Activated CD8-positive, alpha-beta T cell treated with anti-CD3 and anti-CD28 coated beads for 36 hours (primary cell): ENCODE data around the gene TIMP4. TPM values are rescaled to one million over a fixed set of nuclear protein-coding genes. Genes with fewer than 3 reads are reported as not detected.

Experiments
- ATAC-seq: fragments of 200-7000 bp; cut with Tn5 transposase; one replicate; pipeline ENCODE4 v1.10.0; 2021; ENCODE audit warnings: mild to moderate bottlenecking, moderate library complexity
- CTCF ChIA-PET: fragments of 350-600 bp; sonication (Branson Sonifier 250); formaldehyde crosslinking; loops from one replicate; lab custom pipeline; 2021; ENCODE audit warnings: antibody characterized with exemption; lab: Charles Lee
- POLR2A ChIA-PET: fragments of 350-600 bp; sonication (Branson Sonifier 250); formaldehyde crosslinking; loops from one replicate; lab custom pipeline; 2021; ENCODE audit warnings: antibody characterized with exemption; lab: Charles Lee
- DNase-seq: peaks from one replicate; pipeline ENCODE4 v3.0.0-alpha.2; 2020
- H3K27ac Mint-ChIP-seq: one replicate; pipeline ENCODE4 v1.8.0; 2021; ENCODE audit warnings: mild to moderate bottlenecking, mixed read lengths
- H3K27me3 Mint-ChIP-seq: one replicate; pipeline ENCODE4 v1.8.0; 2021; ENCODE audit warnings: mixed read lengths
- H3K36me3 Mint-ChIP-seq: one replicate; pipeline ENCODE4 v1.8.0; 2021; ENCODE audit warnings: low read depth, mixed read lengths
- H3K4me1 Mint-ChIP-seq: one replicate; pipeline ENCODE4 v1.8.0; 2021; ENCODE audit warnings: low read depth, mixed read lengths
- H3K4me3 Mint-ChIP-seq: one replicate; pipeline ENCODE4 v1.8.0; 2021; ENCODE audit warnings: mild to moderate bottlenecking, moderate library complexity, mixed read lengths
- H3K9me3 Mint-ChIP-seq: one replicate; pipeline ENCODE4 v1.8.0; 2021; ENCODE audit warnings: mixed read lengths
- CTCF ChIP-seq: fragments of 200-600 bp; IDR thresholded peaks from one replicate; pipeline ENCODE4 v1.8.0; 2022; ENCODE audit warnings: antibody characterized with exemption, mild to moderate bottlenecking
- intact Hi-C: fragments of 100-400 bp; cut with micrococcal nuclease; formaldehyde crosslinking; loops from one replicate; pipeline ENCODE4 v1.10.0; 2022
- total RNA-seq, 2 experiments: library from RNA; stranded (reverse); gene quantifications; one replicate each; pipeline ENCODE4 v1.2.3, GENCODE V29; 2021

Gene TIMP4
- total RNA-seq, 2 experiments from 2014 or later: not detected

- no peak for TF ChIP-seq CTCF
- intact Hi-C loops: no loop called here
- H3K36me3 Mint-ChIP-seq: no peaks in the 10 kb centered on the region
- peaks cover 37% of the 10 kb centered on the region for H3K4me1 Mint-ChIP-seq
- DNase-seq (no peak), ATAC-seq (no peak)
- peaks cover 1% of the 10 kb centered on the region for H3K27me3 Mint-ChIP-seq
- no peak overlapping the region for H3K27ac Mint-ChIP-seq
- ChIA-PET CTCF (interaction anchor here (1.0 to 5.2 kb wide), 5 partner anchors 8 to 299 kb away, joined by 3 to 25 read pairs (median 4); no protein-coding TSS in a partner anchor), POLR2A (no interaction called here)
- no peak overlapping the region for H3K4me3 Mint-ChIP-seq
- H3K9me3 Mint-ChIP-seq: no peaks in the 10 kb centered on the region
These were observed 21.5 kb upstream of the TIMP4 start for GRCh38 chr3:12180218-12180617.

- peak; percentile 64 for ATAC-seq
- no peak for DNase-seq
- POLR2A ChIA-PET: no interaction called here
These were observed 20.7 kb upstream of the TIMP4 start for GRCh38 chr3:12179441-12179840.

GRCh38 chr3:12178091-12178820 lies 19.5 kb upstream of the TIMP4 start:
- no peak for DNase-seq
- no peak overlapping the region for H3K4me3 Mint-ChIP-seq
- H3K27ac Mint-ChIP-seq: no peak overlapping the region
- CTCF ChIA-PET: interaction anchor here (0.9 to 5.8 kb wide), 4 partner anchors 8 to 301 kb away, joined by 3 to 85 read pairs (median 29); no protein-coding TSS in a partner anchor
- peaks cover 8% of the 10 kb centered on the region for H3K9me3 Mint-ChIP-seq
- peaks cover 24% of the 10 kb centered on the region for H3K4me1 Mint-ChIP-seq
- intact Hi-C loops: no loop called here
- TF ChIP-seq CTCF: no peak
- H3K36me3 Mint-ChIP-seq: peaks cover 6% of the 10 kb centered on the region
- POLR2A ChIA-PET: no interaction called here
- peaks cover 1% of the 10 kb centered on the region for H3K27me3 Mint-ChIP-seq
- ATAC-seq: no peak

More at GRCh38 chr3:12179441-12179840, 20.7 kb upstream of the TIMP4 start:
- intact Hi-C loops: no loop called here
- no peak for TF ChIP-seq CTCF
- peaks cover 1% of the 10 kb centered on the region for H3K27me3 Mint-ChIP-seq
- CTCF ChIA-PET: interaction anchor here (0.8 to 5.8 kb wide), 4 partner anchors 9 to 299 kb away, joined by 3 to 85 read pairs (median 14); no protein-coding TSS in a partner anchor
- peaks cover 1% of the 10 kb centered on the region for H3K36me3 Mint-ChIP-seq
- peaks cover 30% of the 10 kb centered on the region for H3K4me1 Mint-ChIP-seq
- no peak overlapping the region for H3K27ac Mint-ChIP-seq
- H3K9me3 Mint-ChIP-seq: peaks cover 2% of the 10 kb centered on the region
- H3K4me3 Mint-ChIP-seq: no peak overlapping the region

- TF ChIP-seq CTCF: no peak
- intact Hi-C loops: no loop called here
- DNase-seq (no peak), ATAC-seq (no peak)
- Mint-ChIP-seq H3K27me3 (peaks cover 1% of the 10 kb centered on the region), H3K36me3 (peaks cover 11% of the 10 kb centered on the region), H3K27ac (no peak overlapping the region), H3K9me3 (peaks cover 15% of the 10 kb centered on the region), H3K4me1 (peaks cover 21% of the 10 kb centered on the region), H3K4me3 (no peak overlapping the region)
- ChIA-PET CTCF (interaction anchor here (0.9 to 5.8 kb wide), 5 partner anchors 9 to 302 kb away, joined by 3 to 85 read pairs (median 25); no protein-coding TSS in a partner anchor), POLR2A (interaction anchor here (1.2 kb wide), 1 partner anchor 8 kb away, joined by 3 read pairs; no protein-coding TSS in a partner anchor)
These were observed 18.4 kb upstream of the TIMP4 start for GRCh38 chr3:12177126-12177525.
